Keratinocyte (primary cell): Measurements from ENCODE around the gene SLC35D2.
"Not testable (repeated sequence)": the region's sequence is repeated elsewhere in the genome, so short reads cannot be mapped to it uniquely, and the experiment has no call there.

Experiments
- EZH2 ChIP-seq: IDR thresholded peaks from one replicate; pipeline ENCODE4 v1.6.1; 2012; ENCODE audit warnings: inconsistent platforms, mild to moderate bottlenecking, low read length, moderate library complexity
- TF ChIP-seq, protein P1 (sequence below), 3 experiments: IDR thresholded peaks in 1 of 3; conservative IDR thresholded peaks in 1 of 3; optimal IDR thresholded peaks in 1 of 3; 2 replicates in 2 of 3; 3 replicates in 1 of 3; pipeline versions ENCODE3 to v1.5.1; 2011; ENCODE audit warnings: low read length in 3 of 3, mild to moderate bottlenecking in 3 of 3, moderate library complexity in 2 of 3, control low read depth in 1 of 3, inconsistent platforms in 1 of 3; ENCODE audit not compliant: insufficient read depth in 2 of 3; ENCODE audit errors: extremely low read depth in 1 of 3

DNA sequence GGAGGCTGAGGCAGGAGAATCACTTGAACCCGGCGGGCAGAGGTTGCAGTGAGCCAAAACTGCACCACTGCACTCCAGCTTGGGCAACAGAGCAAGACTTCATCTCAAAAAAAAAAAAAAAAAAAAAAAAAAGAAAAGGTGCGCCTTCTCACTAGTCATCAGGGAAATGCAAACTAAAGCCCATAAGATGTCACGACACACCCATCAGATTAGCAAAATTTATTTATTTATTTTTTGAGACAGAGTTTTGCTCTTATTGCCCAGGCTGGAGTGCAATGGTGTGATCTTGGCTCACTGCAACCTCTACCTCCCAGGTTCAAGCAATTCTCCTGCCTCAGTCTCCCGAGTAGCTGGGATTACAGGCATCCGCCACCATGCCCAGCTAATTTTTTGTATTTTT, 23.0 kb downstream of the SLC35D2 start:
- TF ChIP-seq, protein P1, sequence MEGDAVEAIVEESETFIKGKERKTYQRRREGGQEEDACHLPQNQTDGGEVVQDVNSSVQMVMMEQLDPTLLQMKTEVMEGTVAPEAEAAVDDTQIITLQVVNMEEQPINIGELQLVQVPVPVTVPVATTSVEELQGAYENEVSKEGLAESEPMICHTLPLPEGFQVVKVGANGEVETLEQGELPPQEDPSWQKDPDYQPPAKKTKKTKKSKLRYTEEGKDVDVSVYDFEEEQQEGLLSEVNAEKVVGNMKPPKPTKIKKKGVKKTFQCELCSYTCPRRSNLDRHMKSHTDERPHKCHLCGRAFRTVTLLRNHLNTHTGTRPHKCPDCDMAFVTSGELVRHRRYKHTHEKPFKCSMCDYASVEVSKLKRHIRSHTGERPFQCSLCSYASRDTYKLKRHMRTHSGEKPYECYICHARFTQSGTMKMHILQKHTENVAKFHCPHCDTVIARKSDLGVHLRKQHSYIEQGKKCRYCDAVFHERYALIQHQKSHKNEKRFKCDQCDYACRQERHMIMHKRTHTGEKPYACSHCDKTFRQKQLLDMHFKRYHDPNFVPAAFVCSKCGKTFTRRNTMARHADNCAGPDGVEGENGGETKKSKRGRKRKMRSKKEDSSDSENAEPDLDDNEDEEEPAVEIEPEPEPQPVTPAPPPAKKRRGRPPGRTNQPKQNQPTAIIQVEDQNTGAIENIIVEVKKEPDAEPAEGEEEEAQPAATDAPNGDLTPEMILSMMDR (optimal IDR thresholded peaks at IDR 0.05 in 1 of 3, IDR thresholded peaks at IDR 0.05 in 1 of 3, conservative IDR thresholded peaks at IDR 0.05 in 1 of 3; ENCODE audit: extremely low read depth in 1 of 3, insufficient read depth in 2 of 3, low read length in 3 of 3) = not testable (repeated sequence)
- TF ChIP-seq EZH2 = not testable (repeated sequence)
